SK-N-SH (cell line): ENCODE results near the gene BBX. TPM values are rescaled to one million over a fixed set of nuclear protein-coding genes. Genes with fewer than 3 reads are reported as not detected.

Experiments used
- CTCF ChIA-PET: fragments of 300-600, 350-600 bp; formaldehyde crosslinking; extraction: SDS; loops from one replicate; lab custom pipeline; 2021; lab: Yijun Ruan, JAX
- POLR2A ChIA-PET: fragments of 350-600 bp; sonication (Branson Sonifier 250); formaldehyde crosslinking; extraction: SDS; loops from one replicate; lab custom pipeline; 2020; ENCODE audit warnings: antibody characterized with exemption, inconsistent platforms; lab: Yijun Ruan, JAX
- DNase-seq: peaks from one replicate; pipeline ENCODE4 v3.0.0; 2012
- H2AFZ ChIP-seq: fragments of 200-600 bp; sonication (generic); 2 replicates; pipeline ENCODE4 v1.8.1; 2016; ENCODE audit warnings: antibody characterized with exemption, mild to moderate bottlenecking, low read depth
- H3F3A ChIP-seq: fragments of 200-600 bp; sonication (generic); replicated peaks from 2 replicates; pipeline ENCODE3; 2016; ENCODE audit warnings: antibody characterized with exemption, mild to moderate bottlenecking; ENCODE audit not compliant: insufficient read depth
- H3K27ac ChIP-seq, 2 experiments: fragments of 200-500 bp in 1 of 2; fragments of 200-600 bp in 1 of 2; sonication (Bioruptor generic) in 1 of 2; sonication (generic), shearing (Covaris generic) in 1 of 2; 2 replicates each; pipeline versions ENCODE4 v1.5.1 to v1.6.1; 2014 to 2016; ENCODE audit warnings: low read depth in 2 of 2, inconsistent platforms in 1 of 2, low read length in 1 of 2, mild to moderate bottlenecking in 1 of 2, mixed read lengths in 1 of 2
- H3K27me3 ChIP-seq: fragments of 200-600 bp; sonication (generic), shearing (Covaris generic); 2 replicates; pipeline ENCODE4 v1.6.1; 2016; ENCODE audit warnings: mixed run types; ENCODE audit not compliant: insufficient read depth
- H3K36me3 ChIP-seq, 2 experiments: fragments of 200-500 bp in 1 of 2; fragments of 200-600 bp in 1 of 2; sonication (Bioruptor generic) in 1 of 2; sonication (generic) in 1 of 2; replicated peaks in 1 of 2; 2 replicates each; pipeline versions ENCODE3 to v1.5.1; 2014 to 2016; ENCODE audit warnings: low read length in 1 of 2, mild to moderate bottlenecking in 1 of 2; ENCODE audit not compliant: insufficient read depth in 2 of 2, control insufficient read depth in 1 of 2
- H3K4me1 ChIP-seq, 2 experiments: fragments of 200-500 bp in 1 of 2; fragments of 200-600 bp in 1 of 2; sonication (Bioruptor generic) in 1 of 2; sonication (generic), shearing (Covaris generic) in 1 of 2; 2 replicates each; pipeline versions ENCODE4 v1.5.1 to v1.6.1; 2014 to 2016; ENCODE audit warnings: low read depth in 1 of 2, low read length in 1 of 2, mixed run types in 1 of 2; ENCODE audit not compliant: insufficient read depth in 2 of 2, control insufficient read depth in 1 of 2
- H3K4me2 ChIP-seq: fragments of 200-600 bp; sonication (generic), shearing (Covaris generic); 2 replicates; pipeline ENCODE4 v1.6.1; 2017; ENCODE audit warnings: mixed run types
- H3K4me3 ChIP-seq, 2 experiments: fragments of 200-500 bp in 1 of 2; fragments of 200-600 bp in 1 of 2; sonication (Bioruptor generic) in 1 of 2; sonication (generic), shearing (Covaris generic) in 1 of 2; 2 replicates each; pipeline versions ENCODE4 v1.5.1 to v1.8.1; 2014 to 2016; ENCODE audit warnings: low read depth in 2 of 2, inconsistent platforms in 1 of 2, low read length in 1 of 2, mild to moderate bottlenecking in 1 of 2, mixed read lengths in 1 of 2, moderate library complexity in 1 of 2
- H3K79me2 ChIP-seq: fragments of 200-600 bp; sonication (generic); 2 replicates; pipeline ENCODE4 v1.8.1; 2017; ENCODE audit warnings: mild to moderate bottlenecking; ENCODE audit not compliant: insufficient read depth
- H3K9ac ChIP-seq: fragments of 200-600 bp; sonication (generic); 2 replicates; pipeline ENCODE4 v1.6.1; 2017; ENCODE audit warnings: mixed run types
- H3K9me2 ChIP-seq: fragments of 200-600 bp; sonication (generic); 2 replicates; pipeline ENCODE4 v1.6.1; 2017; ENCODE audit warnings: mixed run types
- H3K9me3 ChIP-seq: fragments of 200-600 bp; sonication (generic); 2 replicates; pipeline ENCODE4 v1.6.1; 2017; ENCODE audit warnings: mixed run types, mild to moderate bottlenecking, moderate library complexity
- H4K20me1 ChIP-seq: fragments of 200-600 bp; sonication (generic); 2 replicates; pipeline ENCODE4 v1.6.1; 2017; ENCODE audit warnings: mild to moderate bottlenecking, mixed run types; ENCODE audit not compliant: insufficient read depth
- CTCF ChIP-seq: fragments of 200-600 bp; sonication (generic); IDR thresholded peaks from 2 replicates; pipeline ENCODE4 v1.6.1; 2017; ENCODE audit warnings: antibody characterized with exemption, mild to moderate bottlenecking, moderate library complexity
- EZH2phosphoT487 ChIP-seq: fragments of 200-600 bp; sonication (generic); IDR thresholded peaks from 2 replicates; pipeline ENCODE4 v1.6.1; 2017; ENCODE audit warnings: low read depth, mixed run types, mild to moderate bottlenecking, antibody characterized with exemption, moderate library complexity, borderline replicate concordance
- FOSL2 ChIP-seq: IDR thresholded peaks from 2 replicates; pipeline ENCODE4 v1.4.0; 2012; ENCODE audit warnings: low read depth, mild to moderate bottlenecking, moderate library complexity, borderline replicate concordance
- FOXJ3 ChIP-seq: sonication (generic); formaldehyde crosslinking; IDR thresholded peaks from 2 replicates; pipeline ENCODE4 v1.5.1; 2020; ENCODE audit warnings: mild to moderate bottlenecking, missing genetic modification reagents
- GATA2 ChIP-seq: sonication (generic); formaldehyde crosslinking; IDR thresholded peaks from 2 replicates; pipeline ENCODE4 v1.5.0; 2020; ENCODE audit warnings: mild to moderate bottlenecking, missing genetic modification reagents
- MEF2A ChIP-seq: IDR thresholded peaks from 2 replicates; pipeline ENCODE4 v1.4.0; 2012; ENCODE audit warnings: low read depth, borderline replicate concordance
- NRF1 ChIP-seq: IDR thresholded peaks from 2 replicates; pipeline ENCODE4 v1.6.1; 2012; ENCODE audit warnings: low read depth, mild to moderate bottlenecking, low read length
- POLR2AphosphoS5 ChIP-seq: IDR thresholded peaks from 2 replicates; pipeline ENCODE4 v1.6.1; 2012; ENCODE audit warnings: low read depth, low read length
- RAD21 ChIP-seq: IDR thresholded peaks from 2 replicates; pipeline ENCODE4 v1.6.1; 2012; ENCODE audit warnings: mild to moderate bottlenecking, low read length
- RFX5 ChIP-seq: IDR thresholded peaks from 2 replicates; pipeline ENCODE4 v1.6.1; 2012; ENCODE audit warnings: mild to moderate bottlenecking, improper control_type of control experiment, low read length
- RXRA ChIP-seq: IDR thresholded peaks from 2 replicates; pipeline ENCODE4 v1.4.0; 2012; ENCODE audit warnings: low read depth, mild to moderate bottlenecking, borderline replicate concordance
- TAF1 ChIP-seq: IDR thresholded peaks from 2 replicates; pipeline ENCODE4 v1.6.1; 2012; ENCODE audit warnings: low read depth, mild to moderate bottlenecking, low read length, moderate library complexity, borderline replicate concordance
- USF1 ChIP-seq: IDR thresholded peaks from 2 replicates; pipeline ENCODE4 v1.4.0; 2012; ENCODE audit warnings: low read depth, borderline replicate concordance
- YY1 ChIP-seq: IDR thresholded peaks from 2 replicates; pipeline ENCODE4 v1.4.0; 2012; ENCODE audit warnings: low read depth, mild to moderate bottlenecking
- WGBS: methylation state at CpG from one replicate; pipeline ENCODE4 v1.1.6; 2017; ENCODE audit warnings: low lambda C conversion rate; 5-methylcytosine and 5-hydroxymethylcytosine counted together
- polyA plus RNA-seq, 3 experiments: library from polyadenylated mRNA; depleted of rRNA; stranded (reverse); fragments of >200 nt; gene quantifications; 2 replicates each; pipeline ENCODE4 v1.2.3, GENCODE V29; 2012
- TF ChIP-seq, protein P1 (sequence below): IDR thresholded peaks from 2 replicates; pipeline ENCODE4; 2012
- TF ChIP-seq, protein P2 (sequence below): IDR thresholded peaks from 2 replicates; pipeline ENCODE4 v1.6.1; 2012; ENCODE audit warnings: mild to moderate bottlenecking, low read depth, low read length, moderate library complexity

The BBX gene
- polyA plus RNA-seq, 1 of the 3 experiments (the other 2 are of a cell fraction) = 14.2 TPM

DNA sequence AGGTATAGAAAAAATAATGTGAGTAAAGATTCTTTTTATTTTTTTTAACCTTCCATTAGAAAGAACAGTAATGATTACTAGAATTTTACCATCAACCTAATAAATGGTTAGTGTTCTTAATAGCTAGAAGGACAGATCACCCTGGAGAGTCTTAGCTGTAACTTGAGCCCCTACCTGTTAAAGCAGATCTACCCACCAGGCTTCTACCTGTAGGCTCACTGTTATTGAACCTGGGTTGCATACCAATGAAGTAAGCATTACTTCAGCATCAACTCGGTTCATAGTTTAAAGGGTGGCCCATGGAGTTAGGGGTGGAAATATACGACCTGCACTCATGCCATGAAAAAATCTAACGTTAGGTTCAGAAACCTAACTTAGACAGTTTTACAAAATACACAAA, 280.4 kb downstream of the BBX start:
- POLR2A ChIA-PET = no interaction called here
- TF ChIP-seq RXRA = no peak
- no peak for TF ChIP-seq USF1
- TF ChIP-seq, protein P1, sequence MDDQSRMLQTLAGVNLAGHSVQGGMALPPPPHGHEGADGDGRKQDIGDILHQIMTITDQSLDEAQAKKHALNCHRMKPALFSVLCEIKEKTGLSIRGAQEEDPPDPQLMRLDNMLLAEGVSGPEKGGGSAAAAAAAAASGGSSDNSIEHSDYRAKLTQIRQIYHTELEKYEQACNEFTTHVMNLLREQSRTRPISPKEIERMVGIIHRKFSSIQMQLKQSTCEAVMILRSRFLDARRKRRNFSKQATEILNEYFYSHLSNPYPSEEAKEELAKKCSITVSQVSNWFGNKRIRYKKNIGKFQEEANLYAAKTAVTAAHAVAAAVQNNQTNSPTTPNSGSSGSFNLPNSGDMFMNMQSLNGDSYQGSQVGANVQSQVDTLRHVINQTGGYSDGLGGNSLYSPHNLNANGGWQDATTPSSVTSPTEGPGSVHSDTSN = no peak
- TF ChIP-seq TAF1 = no peak
- no peak for TF ChIP-seq MEF2A
- no peak for TF ChIP-seq FOXJ3 (CRISPR knock-in tag)
- TF ChIP-seq RAD21 = no peak
- TF ChIP-seq GATA2 = no peak
- H3K79me2 ChIP-seq = no peaks in the 10 kb centered on the region
- H3K4me2 ChIP-seq = no peak overlapping the region
- peaks cover 0 to 5% of the 10 kb centered on the region in 2 experiments; a peak in 1 of 4 replicates for H3K4me1 ChIP-seq
- H3K9me2 ChIP-seq = no peaks in the 10 kb centered on the region
- peaks cover 48 to 80% of the 10 kb centered on the region in 2 experiments for H3K36me3 ChIP-seq
- CTCF ChIA-PET = interaction anchor here (1.2 to 2.0 kb wide), 4 partner anchors 9 to 567 kb away, joined by 3 to 6 read pairs (median 4); no protein-coding TSS in a partner anchor
- no peaks in the 10 kb centered on the region for H3K9me3 ChIP-seq
- no peaks in the 10 kb centered on the region for H4K20me1 ChIP-seq
- H3K27ac ChIP-seq = no peak overlapping the region
- H3K9ac ChIP-seq = no peak overlapping the region
- no peaks in the 10 kb centered on the region for H3K27me3 ChIP-seq
- DNase-seq = no peak
- WGBS = 89% methylated on average over 3 of the region's 3 CpGs
- H2AFZ ChIP-seq = no peak overlapping the region
- no peaks in the 10 kb centered on the region for H3F3A ChIP-seq
- no peak overlapping the region for H3K4me3 ChIP-seq

DNA sequence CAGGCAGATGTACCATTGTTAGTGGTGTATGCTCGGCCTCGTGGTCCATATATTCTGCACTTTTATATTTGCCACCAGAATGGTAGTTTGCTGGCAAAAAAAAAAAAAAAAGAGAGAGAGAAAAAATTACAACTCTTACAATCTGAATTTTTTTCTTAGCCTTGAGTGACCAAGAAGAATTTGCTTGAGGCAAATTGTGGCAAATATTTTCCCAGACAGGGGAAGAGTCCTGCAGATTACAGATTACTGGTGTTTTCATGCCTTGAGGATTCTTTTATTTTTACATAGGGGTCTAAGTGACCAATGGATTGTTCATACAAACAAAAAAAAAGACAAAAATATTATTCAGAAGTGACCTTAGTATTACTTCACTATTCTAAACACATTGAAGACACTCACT, 283.3 kb downstream of the BBX start:
- Histone ChIP-seq H3K4me3 (no peak overlapping the region), H4K20me1 (no peaks in the 10 kb centered on the region), H3K4me1 (peaks cover 0 to 2% of the 10 kb centered on the region in 2 experiments; a peak in 2 of 4 replicates), H3K27ac (no peak overlapping the region; a peak in 1 of 4 replicates), H3F3A (no peaks in the 10 kb centered on the region), H3K9me2 (no peaks in the 10 kb centered on the region), H3K9ac (no peak overlapping the region), H3K9me3 (no peaks in the 10 kb centered on the region), H2AFZ (no peak overlapping the region), H3K27me3 (no peaks in the 10 kb centered on the region)
- CTCF ChIA-PET = interaction anchor here (2.1 kb wide), 1 partner anchor 12 kb away, joined by 6 read pairs; no protein-coding TSS in a partner anchor
- no peak for TF ChIP-seq CTCF
- no peak for TF ChIP-seq EZH2phosphoT487
- TF ChIP-seq YY1 = no peak
- no peak for TF ChIP-seq POLR2AphosphoS5
- TF ChIP-seq, protein P2, sequence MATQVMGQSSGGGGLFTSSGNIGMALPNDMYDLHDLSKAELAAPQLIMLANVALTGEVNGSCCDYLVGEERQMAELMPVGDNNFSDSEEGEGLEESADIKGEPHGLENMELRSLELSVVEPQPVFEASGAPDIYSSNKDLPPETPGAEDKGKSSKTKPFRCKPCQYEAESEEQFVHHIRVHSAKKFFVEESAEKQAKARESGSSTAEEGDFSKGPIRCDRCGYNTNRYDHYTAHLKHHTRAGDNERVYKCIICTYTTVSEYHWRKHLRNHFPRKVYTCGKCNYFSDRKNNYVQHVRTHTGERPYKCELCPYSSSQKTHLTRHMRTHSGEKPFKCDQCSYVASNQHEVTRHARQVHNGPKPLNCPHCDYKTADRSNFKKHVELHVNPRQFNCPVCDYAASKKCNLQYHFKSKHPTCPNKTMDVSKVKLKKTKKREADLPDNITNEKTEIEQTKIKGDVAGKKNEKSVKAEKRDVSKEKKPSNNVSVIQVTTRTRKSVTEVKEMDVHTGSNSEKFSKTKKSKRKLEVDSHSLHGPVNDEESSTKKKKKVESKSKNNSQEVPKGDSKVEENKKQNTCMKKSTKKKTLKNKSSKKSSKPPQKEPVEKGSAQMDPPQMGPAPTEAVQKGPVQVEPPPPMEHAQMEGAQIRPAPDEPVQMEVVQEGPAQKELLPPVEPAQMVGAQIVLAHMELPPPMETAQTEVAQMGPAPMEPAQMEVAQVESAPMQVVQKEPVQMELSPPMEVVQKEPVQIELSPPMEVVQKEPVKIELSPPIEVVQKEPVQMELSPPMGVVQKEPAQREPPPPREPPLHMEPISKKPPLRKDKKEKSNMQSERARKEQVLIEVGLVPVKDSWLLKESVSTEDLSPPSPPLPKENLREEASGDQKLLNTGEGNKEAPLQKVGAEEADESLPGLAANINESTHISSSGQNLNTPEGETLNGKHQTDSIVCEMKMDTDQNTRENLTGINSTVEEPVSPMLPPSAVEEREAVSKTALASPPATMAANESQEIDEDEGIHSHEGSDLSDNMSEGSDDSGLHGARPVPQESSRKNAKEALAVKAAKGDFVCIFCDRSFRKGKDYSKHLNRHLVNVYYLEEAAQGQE = no peak
- no peak for TF ChIP-seq RFX5
- TF ChIP-seq FOSL2 = no peak
- no peak for TF ChIP-seq FOXJ3 (CRISPR knock-in tag)
- TF ChIP-seq NRF1 = no peak
- TF ChIP-seq, all 33 proteins: peak for 0
- Histone ChIP-seq H3K36me3 (peaks cover 29 to 66% of the 10 kb centered on the region in 2 experiments), H3K79me2 (no peaks in the 10 kb centered on the region), H3K4me2 (no peak overlapping the region)
- WGBS = 96% methylated on average over 2 of the region's 2 CpGs
- POLR2A ChIA-PET = no interaction called here
- DNase-seq = no peak
